ENCODE results near the gene ELF4. TPM values are rescaled to one million over a fixed set of nuclear protein-coding genes. Genes with fewer than 3 reads are reported as not detected.

The ELF4 gene
- total RNA-seq, 1 experiment from 2014 or later: 1.9 TPM

GRCh38 chrX:130072345-130072740 lies 38.0 kb downstream of the ELF4 start (continued):
- TF ChIP-seq USF2 (CRISPR knock-in tag; IDR thresholded peaks at IDR 0.05): no peak

- no peak overlapping the region for H3K27ac Mint-ChIP-seq
- H3K27me3 Mint-ChIP-seq (ENCODE audit: low read depth): no peaks in the 10 kb centered on the region
- TF ChIP-seq KAT7 (CRISPR knock-in tag; IDR thresholded peaks at IDR 0.05; ENCODE audit: borderline replicate concordance): no peak
- no peak for TF ChIP-seq PRDM15 (CRISPR knock-in tag; IDR thresholded peaks at IDR 0.05)
- TF ChIP-seq GABPB1 (CRISPR knock-in tag; IDR thresholded peaks at IDR 0.05): no peak
- no peak for TF ChIP-seq JAZF1 (CRISPR knock-in tag; IDR thresholded peaks at IDR 0.05)
- no peak for TF ChIP-seq RORB (CRISPR knock-in tag; IDR thresholded peaks at IDR 0.05)
- TF ChIP-seq MAX (CRISPR knock-in tag; IDR thresholded peaks at IDR 0.05): no peak
- no peak for TF ChIP-seq STAT6 (CRISPR knock-in tag; conservative IDR thresholded peaks at IDR 0.05; ENCODE audit: low read depth)
- TF ChIP-seq ZNF396 (CRISPR knock-in tag; IDR thresholded peaks at IDR 0.05; ENCODE audit: borderline replicate concordance): no peak
- TF ChIP-seq ZNF512 (CRISPR knock-in tag; IDR thresholded peaks at IDR 0.05; ENCODE audit: borderline replicate concordance): no peak
- no peak for TF ChIP-seq ETV6 (CRISPR knock-in tag; IDR thresholded peaks at IDR 0.05)
- no peak for TF ChIP-seq PREB (CRISPR knock-in tag; IDR thresholded peaks at IDR 0.05; ENCODE audit: borderline replicate concordance)
- no peaks in the 10 kb centered on the region for H3K9me3 Mint-ChIP-seq
- CTCF ChIA-PET: interaction anchor here (1.6 kb wide), 1 partner anchor 11 kb away, joined by 4 read pairs; no protein-coding TSS in a partner anchor
- H3K36me3 Mint-ChIP-seq: no peaks in the 10 kb centered on the region
- no peak for ATAC-seq
- POLR2A ChIA-PET: no interaction called here
- no peak overlapping the region for H3K4me3 Mint-ChIP-seq
- no peaks in the 10 kb centered on the region for H3K4me1 Mint-ChIP-seq
- DNase-seq (ENCODE audit: low spot score): no peak
These were observed 38.5 kb downstream of the ELF4 start for GRCh38 chrX:130071611-130072344.

Data from WTC11 (cell line).